ENCODE results near the gene KIAA1671.

DNA sequence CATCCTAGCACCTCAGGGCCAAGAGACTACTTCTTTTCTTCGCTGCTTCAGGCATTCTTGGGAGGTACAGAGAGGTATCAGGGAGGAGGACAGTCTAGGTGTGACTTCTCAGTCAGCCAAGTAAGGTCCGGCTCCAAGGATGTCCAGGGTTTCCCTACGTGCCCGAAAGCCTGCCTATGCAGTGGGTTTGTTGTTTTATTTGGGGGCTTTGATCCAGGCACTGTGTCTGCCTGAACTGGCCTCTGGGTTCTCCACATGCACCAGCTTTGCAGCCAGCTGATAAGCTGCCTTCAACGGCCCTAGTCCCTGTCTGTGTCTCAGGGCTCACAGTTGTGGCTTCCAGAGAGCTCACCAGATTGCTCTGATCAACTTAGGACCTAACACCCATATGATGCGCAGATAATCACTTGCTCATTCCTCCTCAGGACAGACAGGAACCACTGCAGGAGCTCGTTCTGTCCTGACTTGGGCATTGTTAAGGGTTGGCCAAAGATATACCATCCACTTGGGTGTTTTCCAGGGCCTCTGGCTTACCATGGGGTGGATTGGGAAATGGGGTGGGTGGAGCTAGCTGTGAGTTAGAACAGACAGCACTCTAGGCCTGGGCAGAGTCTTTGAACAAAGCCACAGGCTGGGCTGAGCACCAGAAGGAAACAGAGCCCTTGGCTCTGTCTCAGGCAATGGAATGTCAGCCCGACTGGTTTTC is 201.6 kb downstream of the KIAA1671 start:
- TF ChIP-seq POLR2A (IDR thresholded peaks at IDR 0.05) (no peak), CTCF (IDR thresholded peaks at IDR 0.05) (no peak)
